Stimulated activated CD4-positive, alpha-beta T cell treated with anti-CD3 and anti-CD28 coated beads, Interleukin-15, amount 100 ng/mL, for 24 hours (primary cell): ENCODE data around the gene AGAP1.

Experiments
- DNase-seq: peaks from one replicate; pipeline ENCODE4 v3.0.0-alpha.2; 2020

Gene AGAP1

GRCh38 chr2:235986361-235986760 is 492.5 kb downstream of the AGAP1 start:
- no peak for DNase-seq

- no peak for DNase-seq
Measured at GRCh38 chr2:235988271-235989015, 494.6 kb downstream of the AGAP1 start.

GRCh38 chr2:235989591-235989990 is 495.7 kb downstream of the AGAP1 start:
- DNase-seq, result no peak

DNA sequence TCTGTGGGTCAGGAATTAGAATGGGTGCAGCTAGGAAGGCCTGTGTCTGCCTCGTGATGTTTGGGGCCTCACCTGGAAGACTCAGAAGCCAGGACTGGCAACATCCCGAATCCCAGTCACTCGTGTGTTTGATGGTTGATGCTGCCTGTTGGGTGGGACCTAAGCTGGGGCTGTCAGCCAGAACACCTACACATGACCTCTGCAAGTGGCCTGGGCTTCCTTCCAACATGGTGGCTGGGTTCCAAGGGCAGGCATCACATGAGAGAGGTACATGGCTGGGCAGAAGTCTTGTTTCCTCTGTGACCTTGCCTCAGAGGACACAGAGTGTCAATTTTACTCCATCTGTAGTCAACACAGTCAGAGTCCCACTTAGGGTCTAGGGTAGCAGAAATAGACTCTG is 496.5 kb downstream of the AGAP1 start:
- DNase-seq, result no peak

DNA sequence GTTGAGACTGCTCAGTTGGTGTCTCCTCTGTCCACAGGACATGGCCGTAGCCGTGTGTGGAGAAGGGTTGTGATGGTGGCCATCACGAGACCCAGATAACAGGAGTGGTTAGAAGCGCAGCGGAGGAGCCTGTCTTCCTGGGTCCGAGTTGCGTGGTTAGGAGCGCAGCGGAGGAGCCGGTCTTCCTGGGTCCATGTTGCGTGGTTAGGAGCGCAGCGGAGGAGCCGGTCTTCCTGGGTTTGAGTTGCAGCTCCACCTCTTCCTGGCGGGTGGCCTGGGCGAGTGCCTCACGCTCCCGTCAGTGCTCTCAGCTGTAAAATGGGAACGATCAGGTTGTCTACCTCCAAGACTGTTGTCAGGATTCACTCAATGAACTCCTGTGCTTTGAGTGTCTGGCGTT is 498.2 kb downstream of the AGAP1 start:
- no peak for DNase-seq

DNA sequence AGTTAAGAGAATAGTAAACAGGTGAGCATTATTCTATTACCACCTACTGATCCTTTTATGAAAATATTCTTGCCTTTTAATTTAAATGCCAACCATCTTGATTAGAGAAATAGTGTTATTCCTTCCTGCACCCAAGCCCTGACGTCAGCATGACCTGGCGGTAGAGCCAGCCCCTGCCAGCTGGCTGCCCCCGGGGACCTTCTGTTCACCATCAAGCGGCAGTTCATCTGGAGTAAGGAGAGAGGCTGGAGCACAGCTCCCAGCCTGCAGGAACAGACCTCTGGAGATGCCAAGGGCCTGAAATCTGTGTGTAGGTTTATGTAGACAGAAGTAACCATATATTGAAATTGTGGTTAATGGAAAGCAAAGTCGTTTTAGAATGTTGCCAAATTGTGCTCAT is 502.6 kb downstream of the AGAP1 start:
- DNase-seq, result no peak

DNA sequence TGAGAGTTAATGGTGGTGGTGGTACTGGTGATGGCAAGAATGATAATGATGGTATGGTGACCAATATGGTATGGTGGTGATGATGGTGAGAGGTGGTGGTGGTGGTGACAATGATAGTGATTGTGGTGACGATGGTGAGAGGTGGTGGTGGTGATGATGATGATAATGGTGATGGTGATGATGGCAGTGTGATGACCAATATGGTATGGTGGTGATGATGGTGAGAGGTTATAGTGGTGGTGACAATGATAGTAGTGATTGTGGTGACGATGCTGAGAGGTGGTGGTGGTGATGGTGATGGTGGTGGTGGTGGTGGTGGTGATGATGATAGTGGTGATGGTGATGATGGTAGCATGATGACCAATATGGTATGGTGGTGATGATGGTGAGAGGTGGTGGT is 505.2 kb downstream of the AGAP1 start:
- no peak for DNase-seq

DNA sequence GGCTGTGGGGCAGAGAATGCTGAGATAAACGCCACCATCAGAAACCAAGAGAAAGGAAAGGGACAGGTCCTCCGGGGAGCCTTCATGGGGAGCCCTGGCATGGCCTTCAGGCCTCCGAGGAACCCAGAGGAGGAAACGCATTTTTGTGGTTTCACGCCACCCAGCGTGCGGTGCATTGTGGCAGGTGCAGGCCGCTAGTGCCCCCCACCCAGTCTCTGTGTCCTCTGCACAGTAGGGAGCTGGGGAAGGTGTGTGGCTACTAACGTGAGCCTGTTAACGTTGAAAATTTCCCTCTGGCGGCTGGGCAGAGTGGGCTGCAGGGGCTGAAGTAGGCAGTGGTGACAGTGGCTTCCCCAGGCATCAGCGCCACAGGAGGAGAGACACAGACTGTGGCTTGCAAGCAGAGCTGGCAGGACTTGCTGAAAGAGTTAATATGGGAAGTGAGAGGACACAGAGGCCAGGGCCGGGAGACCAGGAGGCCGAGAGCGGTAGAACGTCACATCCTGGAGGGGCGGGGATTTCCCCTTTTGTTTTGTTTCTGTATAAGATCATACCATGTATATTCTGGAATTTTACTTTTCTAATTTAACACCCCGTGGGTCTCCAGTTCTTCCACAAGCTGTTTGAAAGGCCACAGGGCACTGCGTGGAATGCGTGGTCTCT is 507.5 kb downstream of the AGAP1 start:
- DNase-seq, result no peak

DNA sequence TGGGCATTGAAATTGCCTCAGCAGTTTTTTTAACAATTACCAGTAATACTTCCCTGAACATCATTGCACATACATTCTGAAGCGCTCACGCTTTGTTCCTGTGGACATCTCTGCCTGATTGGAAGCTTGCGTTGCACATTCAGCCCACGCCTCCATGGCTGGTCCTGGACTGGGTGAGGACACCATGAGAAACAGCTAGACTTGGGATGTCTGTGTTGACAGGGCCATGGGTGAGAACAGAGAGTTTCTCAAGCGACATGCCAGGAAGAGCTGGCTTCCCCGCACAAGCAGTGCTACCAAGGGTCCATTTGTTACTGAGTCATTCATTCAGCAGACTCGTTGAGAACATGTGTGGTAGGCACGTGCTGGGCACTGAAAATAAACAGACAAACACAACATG is 508.0 kb downstream of the AGAP1 start:
- no peak for DNase-seq

GRCh38 chr2:236008006-236008405 is 514.2 kb downstream of the AGAP1 start:
- no peak for DNase-seq

- DNase-seq, result no peak
Measured at GRCh38 chr2:236008857-236009256, 515.0 kb downstream of the AGAP1 start.

DNA sequence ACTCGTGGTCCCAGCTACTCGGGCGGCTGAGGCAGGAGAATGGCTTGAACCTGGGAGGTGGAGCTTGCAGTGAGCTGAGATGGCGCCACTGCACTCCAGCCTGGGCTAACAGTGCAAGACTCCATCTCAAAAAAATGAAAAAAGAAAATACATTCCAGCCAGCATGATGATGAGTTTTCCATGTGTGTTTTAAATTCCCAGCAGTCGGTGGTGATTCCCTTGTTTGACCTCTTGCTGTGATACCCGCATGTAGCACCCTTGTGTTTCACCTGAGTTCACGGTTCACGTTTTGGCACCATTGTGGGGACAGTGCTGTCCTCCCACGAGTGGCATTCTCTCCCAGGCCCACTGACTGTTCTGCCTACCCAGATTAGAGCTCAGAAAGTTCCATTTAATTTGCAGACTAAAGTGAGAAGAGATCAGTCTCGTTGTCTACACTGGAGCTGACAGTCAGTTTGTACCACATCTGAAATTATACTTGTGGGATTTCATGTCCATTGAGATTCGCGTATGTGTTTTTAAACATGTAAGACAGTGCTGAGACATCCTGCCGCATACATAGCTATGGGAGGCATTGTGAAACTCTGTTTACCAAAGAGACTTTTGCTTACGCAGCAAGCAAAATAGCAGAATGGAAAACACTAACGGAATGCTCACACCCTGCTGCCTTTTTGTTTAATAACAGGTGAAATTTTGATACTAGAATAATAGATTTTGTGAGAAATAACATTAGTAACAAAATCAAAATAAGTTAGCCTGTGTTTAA is 517.3 kb downstream of the AGAP1 start:
- no peak for DNase-seq

DNA sequence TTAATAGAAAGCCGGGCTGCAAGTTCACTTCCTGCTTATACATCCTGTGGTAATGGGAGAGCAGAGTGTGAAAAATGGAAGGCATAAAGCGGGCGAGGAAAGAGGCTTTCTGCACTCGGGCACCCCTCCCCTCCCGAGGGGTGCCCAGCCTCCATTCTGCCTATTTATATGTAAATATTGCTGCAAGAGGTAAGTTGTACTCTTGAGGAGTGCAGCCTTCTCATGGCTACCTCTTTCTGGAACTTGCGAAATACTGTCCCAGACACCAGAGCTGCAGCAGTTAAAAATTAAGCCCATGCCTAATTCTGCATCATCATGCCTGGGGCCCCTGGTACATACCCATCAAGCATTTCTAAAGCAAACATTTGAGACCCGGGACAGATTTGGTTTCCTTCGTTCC is 518.3 kb downstream of the AGAP1 start:
- no peak for DNase-seq

GRCh38 chr2:236014408-236015131 is 520.7 kb downstream of the AGAP1 start:
- no peak for DNase-seq

- DNase-seq, result no peak
Measured at GRCh38 chr2:236015171-236015570, 521.3 kb downstream of the AGAP1 start.

DNA sequence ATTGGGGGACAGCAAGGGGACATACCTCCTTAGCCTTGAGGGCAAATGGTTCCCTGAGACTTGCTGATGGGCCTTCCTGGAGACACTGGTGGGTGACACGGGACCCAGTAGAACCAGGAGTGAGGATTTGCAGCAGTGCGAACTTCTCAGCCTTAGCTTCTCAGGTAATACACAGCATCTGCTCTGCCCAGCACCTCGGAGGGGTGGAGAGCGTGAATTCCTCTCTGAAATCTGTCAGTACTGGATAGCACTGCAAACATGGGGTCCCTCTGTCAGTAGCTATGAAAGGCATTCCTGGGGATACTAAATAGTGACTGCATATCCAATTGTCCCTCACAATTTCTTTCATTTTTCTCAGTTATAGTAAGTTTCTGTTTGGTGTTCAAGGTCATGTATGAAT is 522.7 kb downstream of the AGAP1 start:
- DNase-seq, result no peak

- DNase-seq, result no peak
Measured at GRCh38 chr2:236017446-236017845, 523.6 kb downstream of the AGAP1 start.

- no peak for DNase-seq
Measured at GRCh38 chr2:236019434-236019833, 525.6 kb downstream of the AGAP1 start.

GRCh38 chr2:236021499-236022057 is 527.7 kb downstream of the AGAP1 start:
- no peak for DNase-seq

DNA sequence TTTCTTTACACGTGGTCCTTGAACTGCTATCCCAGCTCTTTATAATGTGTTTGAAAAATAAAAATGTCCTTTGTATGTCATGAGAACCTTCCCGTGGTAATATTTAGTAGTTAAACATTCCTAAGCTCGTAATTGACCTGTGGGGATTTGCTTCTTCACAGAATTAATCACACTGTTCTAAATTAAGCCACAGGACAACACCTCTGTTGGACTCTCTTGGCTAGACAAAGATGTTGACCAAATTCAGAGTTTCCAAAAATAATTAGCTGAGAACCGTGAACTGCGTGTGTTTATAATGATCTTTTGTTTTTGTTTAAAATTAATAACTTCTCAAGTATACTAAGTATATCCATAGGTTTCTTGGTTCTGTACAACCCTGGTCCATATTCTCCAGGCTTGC is 528.3 kb downstream of the AGAP1 start:
- DNase-seq, result no peak

DNA sequence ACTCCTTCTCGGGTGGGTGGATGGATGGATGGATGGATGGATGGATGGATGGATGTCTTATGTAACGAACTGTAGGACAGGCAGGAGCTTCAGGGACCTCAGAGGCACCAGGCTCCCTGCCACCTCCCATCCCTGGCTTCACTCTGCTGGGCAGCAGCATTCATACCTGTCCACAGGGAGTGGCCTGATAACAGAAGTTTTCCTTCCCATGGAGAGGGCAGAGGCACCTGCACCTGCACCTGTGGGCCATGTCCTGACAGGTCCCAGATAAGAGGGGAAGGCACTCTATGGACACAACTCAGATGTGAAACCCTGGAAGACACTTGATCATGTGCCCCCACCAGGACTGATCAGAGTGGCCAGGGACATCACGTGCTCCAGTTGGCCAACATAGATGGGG is 532.0 kb downstream of the AGAP1 start:
- DNase-seq, result no peak

GRCh38 chr2:236026841-236027240 is 533.0 kb downstream of the AGAP1 start:
- no peak for DNase-seq

GRCh38 chr2:236028066-236028465 is 534.2 kb downstream of the AGAP1 start:
- no peak for DNase-seq
